ENCODE data around the gene PHYHD1.

The PHYHD1 gene

DNA sequence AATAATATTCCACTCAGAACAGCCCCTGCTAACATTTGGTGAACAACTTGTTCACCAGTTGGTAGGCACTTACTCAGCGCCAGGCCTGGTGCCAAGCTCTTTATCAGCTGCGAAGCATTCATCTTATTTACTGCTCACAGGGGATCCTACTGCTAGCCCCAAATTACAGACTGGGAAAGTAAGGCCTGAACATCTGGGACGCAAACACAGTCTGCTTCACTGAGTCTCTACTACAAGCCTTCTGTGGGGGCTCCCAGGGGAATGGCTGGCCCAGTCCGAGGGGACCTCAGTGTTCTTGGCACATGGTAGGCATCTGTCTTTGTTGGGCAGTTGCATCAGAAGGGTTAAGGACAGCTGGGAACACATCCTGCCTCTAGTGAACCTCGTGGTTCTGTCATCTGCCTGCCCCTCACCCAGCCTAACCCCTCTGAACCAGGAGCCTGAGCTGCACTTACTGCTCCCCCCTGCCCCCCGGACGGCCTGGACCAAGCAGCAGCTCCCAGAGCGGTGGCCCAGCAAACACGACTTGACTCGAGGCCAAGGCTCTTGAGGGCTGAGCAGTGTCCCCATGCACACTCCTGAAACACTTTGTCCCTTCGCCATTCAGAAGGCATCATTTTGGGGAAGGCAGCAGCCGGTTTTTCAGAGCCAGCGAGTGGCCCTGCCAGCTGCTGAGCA lies at the start of gene PHYHD1:
TSS of gene PHYHD1 (plus strand) at position 602 of the 678 bp plus-strand sequence. CDS start 1,342 bp downstream, outside the sequence.
- DNase-seq, result no peak

DNA sequence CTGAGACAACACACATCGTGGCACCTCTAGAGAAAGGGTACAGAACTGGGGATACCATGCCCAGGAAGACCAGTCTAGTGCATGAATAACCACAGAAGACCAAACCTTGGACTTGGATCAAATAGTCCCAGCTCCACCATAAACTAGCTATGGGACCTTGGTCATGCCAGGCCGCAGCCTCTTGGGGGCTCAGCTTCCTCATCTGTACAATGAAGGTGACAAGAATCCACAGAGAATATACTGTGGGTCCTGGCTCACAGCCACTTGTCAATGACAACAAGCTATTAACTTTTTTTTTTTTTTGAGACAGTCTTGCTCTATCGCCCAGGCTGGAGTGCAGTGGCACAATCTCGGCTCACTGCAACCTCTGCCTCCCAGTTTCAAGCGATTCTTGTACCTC lies 42.9 kb upstream of the PHYHD1 start:
- no peak for DNase-seq

DNA sequence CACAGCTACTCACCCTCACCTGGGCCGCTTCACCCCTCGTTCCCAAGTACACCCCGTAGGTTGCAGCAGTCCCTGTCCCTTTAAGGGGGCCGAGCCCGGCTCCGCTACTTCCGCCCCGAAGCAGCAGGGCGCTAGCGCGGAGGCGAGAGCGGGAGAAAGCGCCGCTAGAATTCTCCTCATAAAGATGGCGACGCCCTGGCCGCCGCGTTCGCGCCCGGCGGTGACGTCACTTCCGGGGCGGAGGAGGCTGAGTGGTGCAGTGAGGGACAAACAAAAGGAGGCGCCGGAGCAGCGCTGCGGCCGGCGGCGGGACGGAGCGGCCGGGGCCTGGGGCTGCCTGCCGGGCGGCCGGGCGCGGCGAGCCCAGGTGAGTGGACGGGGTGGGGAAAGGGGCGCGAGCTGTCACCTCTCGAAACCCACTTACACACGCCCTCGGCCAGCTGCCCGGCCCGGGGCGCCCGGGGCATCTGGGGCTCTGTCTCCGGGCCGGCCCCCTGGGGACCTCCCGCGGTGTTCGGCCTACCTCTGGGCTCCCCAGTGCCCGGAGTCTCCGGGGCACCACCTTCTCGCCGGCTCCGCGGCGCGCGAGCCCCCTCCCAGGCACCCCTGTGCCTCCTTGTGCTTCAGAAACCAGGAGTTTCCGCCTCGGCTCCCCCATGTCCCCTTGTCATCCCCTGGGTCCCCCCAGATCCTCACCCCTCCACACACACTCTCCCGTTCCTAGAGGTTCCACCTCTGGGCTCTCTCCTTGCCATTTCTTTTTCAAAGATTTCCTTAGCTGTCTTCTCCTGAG lies 38.7 kb upstream of the PHYHD1 start, which contains the start of the genes KYAT1 and LRRC8A:
TSS of gene KYAT1 (minus strand) at position 67 of the 793 bp plus-strand sequence. CDS start 36,545 bp downstream, outside the sequence.
TSS of gene LRRC8A (plus strand) at position 250 of the 793 bp plus-strand sequence. CDS start 25,032 bp downstream, outside the sequence.
- peak; percentile 98 to 99 for DNase-seq

DNA sequence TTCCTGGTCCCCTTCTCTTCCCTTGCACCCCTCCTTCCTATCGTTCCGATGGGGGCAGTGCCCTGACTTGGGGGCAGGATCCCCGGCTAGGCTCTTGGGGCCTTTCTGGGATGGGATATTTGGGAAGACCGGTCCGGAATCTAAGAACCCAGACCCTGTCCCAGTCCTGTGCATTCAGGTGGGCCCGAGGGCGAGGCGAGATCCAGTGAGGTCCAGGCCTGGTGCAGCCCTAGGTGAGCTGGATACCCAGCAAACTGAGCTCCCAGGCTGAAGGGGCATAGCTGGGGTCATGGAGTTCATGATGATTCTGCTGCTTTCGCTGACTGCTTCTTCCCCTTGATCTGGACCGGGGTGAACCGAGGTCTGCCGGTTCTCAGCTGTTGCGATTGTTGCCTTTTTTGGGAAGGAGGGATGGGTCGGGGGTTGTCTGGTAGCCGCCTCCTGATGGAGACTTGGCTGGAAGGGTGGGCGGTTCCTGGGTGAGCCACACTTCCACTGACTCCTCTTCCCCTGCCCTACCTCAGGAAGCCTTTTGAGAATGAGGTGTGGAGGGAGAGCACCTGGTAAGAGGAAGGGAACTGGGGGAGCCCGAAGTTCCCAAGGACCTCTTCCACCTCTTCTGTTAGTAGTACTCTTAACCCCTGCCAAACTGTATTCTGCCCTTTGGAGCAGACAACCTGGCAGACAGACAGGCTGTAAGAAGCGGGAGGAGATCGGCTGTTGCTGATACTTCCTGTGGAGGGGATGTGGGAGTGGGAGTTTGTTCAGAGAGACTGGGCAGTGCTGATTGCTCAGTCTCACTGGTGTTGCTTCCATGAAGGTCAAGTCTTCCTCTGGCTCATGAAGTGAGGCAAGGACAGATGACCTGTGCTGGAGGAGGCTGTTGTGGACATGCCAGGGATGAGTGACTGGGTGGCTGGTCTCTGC lies 37.8 kb upstream of the PHYHD1 start:
- no peak for DNase-seq

DNA sequence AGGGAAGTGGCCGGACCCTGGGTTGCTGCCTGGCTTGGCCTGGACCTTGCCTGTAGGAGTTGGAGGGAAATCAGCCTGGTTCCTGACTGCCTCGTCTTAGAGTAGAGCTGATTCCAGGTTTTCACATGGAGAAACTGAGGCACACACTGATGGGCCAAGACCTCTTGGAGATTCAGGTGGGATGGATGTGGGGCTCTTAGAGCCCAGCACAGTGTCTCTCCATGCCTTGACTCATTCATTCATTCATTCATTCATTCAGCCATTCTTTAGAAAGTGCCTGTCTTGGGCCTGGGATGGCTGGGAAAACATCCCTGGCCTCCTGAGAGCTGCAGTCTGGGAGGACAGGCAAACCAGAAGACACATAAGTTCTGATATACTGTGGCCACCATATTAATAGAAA lies 36.6 kb upstream of the PHYHD1 start:
- no peak for DNase-seq

DNA sequence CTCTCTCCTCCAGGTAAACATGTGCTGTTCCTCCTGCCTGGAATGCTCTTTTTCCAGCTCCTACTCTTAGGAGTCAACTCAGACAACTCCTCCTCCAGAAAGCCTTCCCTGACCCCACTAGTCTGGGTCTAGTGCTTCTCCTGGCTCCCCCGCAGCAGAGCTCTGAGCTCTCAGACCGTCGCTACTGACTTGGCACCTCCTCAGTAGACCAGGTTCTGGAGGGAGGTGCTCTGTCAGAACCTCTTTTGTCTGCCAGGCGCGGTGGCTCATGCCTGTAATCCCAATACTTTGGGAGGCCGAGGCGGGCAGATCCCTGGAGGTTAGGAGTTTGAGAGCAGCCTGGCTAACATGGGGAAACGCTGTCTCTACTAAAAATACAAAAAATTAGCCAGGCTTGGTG lies 35.4 kb upstream of the PHYHD1 start:
- no peak for DNase-seq

DNA sequence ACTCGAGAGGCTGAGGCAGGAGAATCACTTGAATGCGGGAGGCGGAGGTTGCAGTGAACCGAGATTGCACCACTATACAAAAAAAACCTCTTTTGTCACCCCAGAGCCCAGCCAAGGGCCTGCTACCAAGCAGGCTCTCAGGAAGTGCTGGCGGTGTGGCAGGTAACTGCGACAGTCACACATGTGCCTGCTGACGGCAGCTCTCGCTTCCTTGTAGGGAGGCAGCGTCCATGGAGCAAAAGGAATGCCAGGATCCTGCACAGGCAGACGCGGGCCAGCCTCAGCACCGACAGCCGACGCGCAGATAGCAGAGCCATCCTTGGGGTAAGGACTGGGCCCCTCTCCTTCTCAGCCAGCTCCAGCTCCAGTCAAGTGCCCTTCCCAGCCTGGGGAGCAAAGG lies 35.0 kb upstream of the PHYHD1 start:
- no peak for DNase-seq

DNA sequence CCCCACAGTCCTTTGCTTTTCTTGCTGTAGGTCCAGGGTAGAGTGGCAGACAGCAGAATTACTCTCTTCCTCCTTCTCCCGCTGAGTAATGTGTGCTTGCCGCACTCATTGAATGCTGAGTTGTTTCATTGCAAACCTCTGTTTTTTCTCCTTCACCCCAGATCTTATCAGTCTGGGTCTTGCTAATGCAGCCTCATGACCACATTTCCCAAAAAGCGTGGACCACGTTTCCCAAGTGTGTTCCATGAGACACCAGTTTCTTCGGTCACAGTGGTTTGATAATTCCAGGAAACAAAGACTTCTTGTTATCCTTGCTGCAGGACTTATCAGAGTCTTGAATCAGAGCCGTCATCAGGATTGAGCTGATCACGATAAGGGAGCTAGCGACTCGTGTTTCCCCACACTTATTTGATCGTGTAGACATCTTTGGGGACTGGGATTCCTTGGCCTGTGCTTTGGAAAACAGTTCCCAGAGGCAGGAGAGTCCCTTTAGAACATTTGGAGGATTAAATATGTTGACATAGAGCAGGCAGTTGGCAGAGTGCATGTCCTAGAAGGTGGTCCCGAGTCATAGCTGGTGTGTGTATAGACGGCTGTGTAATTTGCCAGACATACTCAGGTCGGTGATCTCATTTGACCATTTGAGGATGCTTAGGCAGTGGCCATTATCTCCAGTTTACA lies 34.4 kb upstream of the PHYHD1 start:
- no peak for DNase-seq

DNA sequence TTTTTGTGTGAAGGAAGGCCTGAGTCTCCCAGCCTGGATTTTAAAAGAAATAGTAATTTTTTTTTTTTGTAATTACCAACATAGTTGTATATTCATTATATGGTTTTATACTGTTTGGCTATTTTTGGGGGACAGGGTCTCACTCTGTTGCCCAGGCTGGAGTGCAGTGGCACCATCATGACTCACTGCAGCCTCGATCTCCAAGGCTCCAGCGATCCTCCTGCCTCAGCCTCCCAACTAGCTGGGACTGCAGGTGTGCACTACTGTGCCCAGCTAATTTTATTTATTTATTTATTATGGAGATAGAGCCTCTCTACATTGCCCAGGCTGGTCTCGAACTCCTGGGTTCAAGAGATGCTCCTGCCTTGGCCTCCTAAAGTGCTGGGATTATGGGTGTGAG lies 33.7 kb upstream of the PHYHD1 start:
- no peak for DNase-seq

DNA sequence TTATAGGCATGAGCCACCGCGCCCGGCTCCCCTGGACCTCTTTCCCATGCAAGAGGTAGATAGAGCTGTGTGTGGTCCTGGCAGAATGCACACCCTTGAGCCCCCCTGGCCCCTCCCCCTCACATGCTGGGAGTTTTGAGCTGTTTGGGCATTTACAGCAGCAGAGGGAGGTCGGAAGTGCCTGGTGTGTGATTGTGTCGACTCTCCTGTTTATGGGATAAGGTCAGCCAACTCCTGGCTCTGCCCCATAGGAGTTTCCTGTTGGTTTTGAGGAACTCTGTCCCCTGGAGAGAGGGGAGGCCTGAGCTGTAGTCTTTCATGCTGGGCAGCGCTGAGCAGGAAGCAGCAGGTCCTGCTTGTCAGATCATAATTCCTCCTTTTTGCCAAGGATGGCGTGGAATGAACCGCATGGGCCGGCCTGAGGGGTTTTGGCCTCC lies 32.9 kb upstream of the PHYHD1 start:
- no peak for DNase-seq

DNA sequence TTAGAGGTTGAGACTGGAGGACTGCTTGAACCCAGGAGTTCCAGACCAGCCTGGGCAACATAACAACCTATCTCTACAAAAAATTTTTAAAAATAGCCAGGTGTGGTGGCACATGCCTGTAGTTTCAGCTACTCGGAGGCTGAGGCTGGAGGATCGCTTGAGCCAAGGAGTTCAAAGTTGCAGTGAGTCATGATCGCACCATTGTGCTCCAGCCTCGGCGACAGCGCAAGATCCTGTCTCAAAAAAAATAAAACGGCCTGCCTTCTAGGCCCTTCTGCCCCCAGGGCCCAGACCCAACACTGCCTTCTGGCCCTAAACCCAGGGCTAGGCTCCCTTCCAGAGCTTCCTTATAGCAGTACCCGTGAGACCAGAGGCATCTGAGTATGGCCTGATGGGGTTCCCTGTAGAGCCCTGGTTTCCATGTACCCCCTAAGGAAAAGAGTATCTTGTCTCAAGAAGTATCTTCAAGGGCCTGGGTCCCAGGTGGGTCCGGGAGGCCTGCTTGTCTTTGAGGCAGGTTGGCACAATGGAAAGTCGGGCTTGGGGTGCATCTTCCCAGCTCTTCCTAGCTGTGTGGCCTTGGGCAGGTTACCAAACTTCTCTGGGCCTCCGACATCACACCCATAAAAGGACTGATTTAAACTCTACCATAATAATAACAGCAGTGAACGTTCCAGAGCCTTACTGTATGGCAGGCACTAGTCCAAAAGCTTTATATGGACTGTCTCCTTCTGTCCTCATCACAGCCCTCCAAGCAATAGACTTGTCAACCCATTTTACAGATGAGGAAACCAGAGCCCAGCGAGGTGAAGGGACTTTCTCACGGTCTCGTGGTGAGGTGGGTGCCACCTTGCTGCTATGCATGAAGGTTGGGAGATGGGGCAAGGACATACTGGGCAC lies 29.2 kb upstream of the PHYHD1 start:
- DNase-seq, result no peak

DNA sequence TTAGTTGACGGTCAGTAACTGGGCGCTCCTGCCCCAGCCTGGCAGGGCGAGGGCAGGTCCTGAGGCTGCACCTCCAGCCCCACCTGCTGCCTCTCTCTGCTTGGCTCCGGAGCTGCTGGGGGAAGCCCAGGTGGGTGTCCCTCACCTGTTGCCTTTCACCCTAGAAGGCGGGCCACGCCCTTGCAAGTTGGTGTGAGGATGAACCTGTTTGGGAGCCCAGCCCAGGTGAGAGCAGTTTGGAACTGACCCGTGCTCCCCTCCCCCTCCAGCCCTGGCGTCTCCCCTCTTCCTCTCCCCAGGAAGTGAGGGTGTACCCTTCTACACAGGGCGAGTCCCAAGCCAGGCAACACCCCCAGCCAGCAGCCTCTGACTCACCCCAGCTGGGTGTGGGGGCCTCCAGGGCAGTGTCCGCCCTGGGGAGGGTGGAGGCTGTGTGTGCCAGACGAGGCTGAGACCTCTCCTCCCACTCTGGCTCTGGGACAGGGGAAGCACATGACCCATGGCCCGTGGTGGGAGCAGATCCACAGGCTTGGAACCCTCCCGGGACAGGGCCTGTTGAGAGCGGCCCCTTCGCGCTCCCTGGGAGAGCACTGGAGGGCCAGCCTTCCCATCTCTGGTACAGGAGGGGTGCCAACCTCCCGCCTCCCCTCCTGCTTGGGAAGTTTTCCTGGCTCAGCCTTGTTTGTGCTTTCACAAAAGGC lies 28.4 kb upstream of the PHYHD1 start:
- DNase-seq, result no peak

DNA sequence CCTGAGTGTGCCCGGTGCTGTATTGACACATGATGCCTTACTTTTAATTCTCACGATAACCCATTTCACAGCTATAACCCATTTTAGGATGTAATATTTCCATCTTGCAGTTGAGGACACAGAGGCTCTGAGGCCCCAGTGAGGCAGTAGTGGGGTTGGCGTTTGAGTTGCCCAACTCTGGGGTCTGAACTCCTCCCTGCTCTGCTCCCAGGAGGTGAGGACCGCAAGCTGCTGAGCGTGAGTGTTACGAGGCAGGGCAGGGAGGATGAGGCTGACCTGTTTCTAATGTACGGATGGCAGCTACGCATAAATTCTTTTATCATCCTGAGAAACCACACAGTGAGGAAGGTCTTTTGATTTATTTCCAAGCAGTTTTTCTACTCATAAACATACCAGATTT lies 27.4 kb upstream of the PHYHD1 start:
- DNase-seq, result no peak

DNA sequence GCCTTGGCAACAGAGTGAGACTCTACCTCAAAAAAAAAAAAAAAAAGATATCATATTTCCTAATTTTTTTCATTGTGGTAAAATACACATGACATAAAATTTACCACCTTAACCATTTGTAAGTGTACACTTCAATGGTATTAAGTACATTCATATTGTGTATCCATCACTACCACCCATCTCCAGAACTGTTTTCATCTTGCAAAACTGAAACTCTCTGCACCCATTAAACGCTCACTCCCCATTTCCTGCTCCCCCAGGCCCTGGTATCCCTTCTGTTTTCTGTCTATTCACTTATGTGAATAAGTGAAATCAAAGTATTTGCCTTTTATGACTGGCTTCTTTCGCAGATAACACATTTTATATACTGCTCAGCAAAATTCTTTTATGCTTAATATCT lies 26.0 kb upstream of the PHYHD1 start:
- no peak for DNase-seq

DNA sequence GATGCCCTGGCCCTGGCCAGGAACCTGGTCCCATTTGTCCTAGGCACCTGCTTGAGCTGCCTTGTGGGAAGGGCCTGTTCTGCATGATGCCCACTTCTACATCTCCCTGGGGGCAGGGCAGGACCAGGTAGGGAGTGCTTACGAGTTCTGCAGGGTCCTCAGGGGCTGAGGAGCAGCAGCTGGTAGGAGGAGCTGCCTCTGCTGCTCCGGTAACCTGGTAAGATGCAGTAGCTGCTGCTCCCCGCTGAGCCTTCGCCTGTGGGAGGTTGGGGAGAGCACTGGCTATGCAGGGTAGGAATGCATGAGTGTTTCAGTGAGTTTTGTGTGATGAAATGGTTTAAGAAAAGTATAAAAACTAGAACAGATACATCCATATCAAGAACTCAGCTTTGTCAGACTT lies 25.2 kb upstream of the PHYHD1 start:
- DNase-seq, result no peak

DNA sequence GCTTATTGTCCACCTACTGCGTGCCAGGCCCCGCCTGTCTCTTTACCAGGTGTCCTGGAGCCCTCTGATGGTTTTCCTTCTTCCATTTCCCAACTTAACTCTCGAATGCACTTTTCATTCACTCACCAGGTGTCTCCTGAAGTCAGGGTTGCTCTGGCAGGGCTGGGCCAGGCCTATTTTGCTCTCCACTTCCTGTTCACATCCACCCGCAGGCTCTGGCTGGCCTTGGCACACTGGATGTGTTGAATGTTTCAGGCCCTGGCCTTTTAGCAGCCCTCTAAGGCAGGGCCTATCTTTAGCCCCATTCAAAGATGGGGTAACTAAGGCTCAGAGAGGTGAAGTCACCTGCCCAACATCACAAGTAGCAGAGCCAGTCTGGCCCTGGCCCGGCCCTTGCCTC lies 22.4 kb upstream of the PHYHD1 start:
- no peak for DNase-seq

DNA sequence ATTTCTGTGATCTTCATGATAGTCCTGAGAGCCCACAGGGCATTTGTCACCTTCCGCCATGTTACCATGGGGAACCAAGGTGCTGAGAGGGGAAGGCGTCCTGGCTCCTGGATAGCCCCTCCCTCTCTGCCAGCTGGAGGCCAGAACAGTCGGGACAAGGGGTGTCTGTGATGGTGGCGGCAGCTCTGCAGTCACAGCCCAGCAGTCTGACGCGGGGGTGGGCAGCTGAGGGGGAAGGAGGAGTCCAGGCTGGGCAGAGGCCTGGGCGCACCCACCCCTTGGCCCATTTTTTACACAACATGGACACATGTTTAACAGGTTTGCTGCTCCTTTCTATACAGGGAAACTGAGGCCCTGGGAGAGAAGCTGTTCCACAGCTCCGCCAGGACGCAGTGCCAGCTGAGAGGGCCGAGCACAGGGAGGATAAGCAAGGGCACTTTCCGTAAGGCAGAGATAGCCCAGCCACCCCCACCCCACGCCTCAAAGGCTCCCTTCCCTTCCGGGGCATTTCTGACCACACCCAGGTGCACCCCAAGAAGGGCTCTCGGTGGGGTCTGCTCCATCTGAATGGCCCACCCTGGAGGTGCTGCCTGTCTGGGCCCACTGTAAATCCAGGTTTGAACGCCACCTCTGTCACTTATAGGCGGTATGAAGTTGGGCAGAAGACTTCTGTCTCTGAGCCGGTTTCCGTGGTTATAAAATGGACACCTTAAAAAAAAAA lies 21.8 kb upstream of the PHYHD1 start:
- no peak for DNase-seq

DNA sequence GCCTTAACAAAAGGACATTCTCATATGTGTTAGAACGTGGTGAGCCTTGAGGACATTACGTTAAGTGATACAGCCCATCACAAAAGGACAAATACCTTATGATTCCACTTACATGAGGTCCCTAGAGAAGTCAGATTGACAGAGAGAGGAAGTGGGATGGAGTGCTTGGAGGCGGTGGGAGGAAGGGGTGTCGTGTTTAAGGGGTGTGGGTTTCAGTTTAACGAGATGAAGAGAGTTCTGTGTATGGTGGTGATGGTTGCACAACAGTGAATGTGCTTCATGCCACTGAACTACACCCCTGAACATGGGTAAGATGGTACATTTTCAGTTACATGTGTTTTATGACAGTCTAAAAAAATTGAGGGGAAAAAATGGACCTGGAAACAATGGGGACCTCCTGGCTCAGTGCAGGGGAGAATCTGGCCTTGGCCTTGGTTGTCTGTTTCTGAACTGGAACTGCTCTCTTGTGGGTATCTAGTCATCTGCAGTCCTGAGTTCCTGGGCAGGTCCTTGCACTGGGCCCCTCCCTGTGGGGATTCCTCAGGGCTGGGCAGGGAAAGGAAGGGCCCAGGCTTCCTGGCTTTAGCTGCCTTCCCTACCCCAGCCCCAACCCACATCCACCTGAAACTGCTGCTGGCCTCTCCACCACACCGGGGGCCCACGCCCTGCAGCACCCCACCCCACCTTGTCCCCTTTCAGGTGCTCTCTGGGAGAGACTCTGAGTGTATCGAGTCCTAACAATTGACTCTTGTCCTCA lies 21.0 kb upstream of the PHYHD1 start:
- DNase-seq, result no peak

DNA sequence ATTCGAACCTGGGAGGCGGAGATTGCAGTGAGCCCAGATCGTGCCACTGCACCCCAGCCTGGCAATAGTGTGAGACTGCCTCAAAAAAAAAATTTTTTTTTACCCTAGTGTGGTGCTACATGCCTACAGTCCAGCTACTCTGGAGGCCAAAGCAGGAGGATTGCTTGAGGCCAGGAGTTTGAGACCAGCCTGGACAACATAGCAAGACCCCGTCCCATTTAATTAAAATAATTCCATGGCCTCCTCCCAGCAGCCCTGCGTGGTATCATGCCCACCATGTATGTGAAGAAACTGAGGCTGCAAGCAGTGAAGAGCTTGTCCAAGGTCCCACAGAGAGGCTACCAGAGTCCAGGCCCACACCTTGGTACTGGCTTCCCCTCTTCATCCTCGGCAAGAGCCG lies 19.4 kb upstream of the PHYHD1 start:
- DNase-seq, result no peak

Measured in stimulated activated CD4-positive, alpha-beta T cell treated with anti-CD3 and anti-CD28 coated beads, Interleukin-2, amount 100 ng/mL, for 48 hours (primary cell).